T follicular helper cell (primary cell): ENCODE results near the gene GIT1.

Source experiments
- DNase-seq: peaks from one replicate; pipeline ENCODE4 v3.0.0-alpha.2; 2020; ENCODE audit warnings: low read depth

The GIT1 gene

GRCh38 chr17:29579866-29580771 is 9.3 kb downstream of the GIT1 start:
- peak; percentile 88 for DNase-seq

- no peak for DNase-seq
Measured at GRCh38 chr17:29578626-29579485, 10.6 kb downstream of the GIT1 start.

GRCh38 chr17:29577385-29578211 is 11.8 kb downstream of the GIT1 start:
- no peak for DNase-seq

- no peak for DNase-seq
Measured at GRCh38 chr17:29577001-29577370, 12.5 kb downstream of the GIT1 start.

GRCh38 chr17:29576214-29577000 is 13.0 kb downstream of the GIT1 start:
- no peak for DNase-seq

- no peak for DNase-seq
Measured at GRCh38 chr17:29575511-29576213, 13.8 kb downstream of the GIT1 start.

- DNase-seq = no peak
Measured at GRCh38 chr17:29574732-29575510, 14.5 kb downstream of the GIT1 start.

GRCh38 chr17:29573871-29574731 is 15.3 kb downstream of the GIT1 start:
- DNase-seq = no peak

GRCh38 chr17:29573558-29573869 is 15.9 kb downstream of the GIT1 start:
- DNase-seq = no peak

- peak; percentile 15 for DNase-seq
Measured at GRCh38 chr17:29572691-29573557, 16.5 kb downstream of the GIT1 start.

- DNase-seq = no peak
Measured at GRCh38 chr17:29571883-29572681, 17.4 kb downstream of the GIT1 start.

- no peak for DNase-seq
Measured at GRCh38 chr17:29571486-29571882, 18.0 kb downstream of the GIT1 start.

GRCh38 chr17:29570521-29570920 is 18.9 kb downstream of the GIT1 start:
- DNase-seq = no peak

GRCh38 chr17:29569245-29569950 is 20.1 kb downstream of the GIT1 start:
- DNase-seq = no peak

GRCh38 chr17:29568331-29569244 is 20.9 kb downstream of the GIT1 start, which contains the start of gene TP53I13:
TSS of gene TP53I13 (plus strand) at chr17:29568701. CDS start at chr17:29568759, 58 bp downstream.
- peak; percentile 80 for DNase-seq
